A549 treated with dexamethasone at 1 μM for 4 hours (cell line): Measurements from ENCODE around the gene HINT2. TPM values are rescaled to one million over a fixed set of nuclear protein-coding genes. Genes with fewer than 3 reads are reported as not detected.

Experiments used
- total RNA-seq: library from RNA; stranded (reverse); fragments of 200-300 nt; extraction: Qiagen RNA extraction; gene quantifications from 5 replicates; pipeline ENCODE4 v1.2.3, GENCODE V29; 2022

The HINT2 gene
- 73.2 to 94.8 TPM (median 82.2 TPM) in 5 replicates for total RNA-seq

DNA sequence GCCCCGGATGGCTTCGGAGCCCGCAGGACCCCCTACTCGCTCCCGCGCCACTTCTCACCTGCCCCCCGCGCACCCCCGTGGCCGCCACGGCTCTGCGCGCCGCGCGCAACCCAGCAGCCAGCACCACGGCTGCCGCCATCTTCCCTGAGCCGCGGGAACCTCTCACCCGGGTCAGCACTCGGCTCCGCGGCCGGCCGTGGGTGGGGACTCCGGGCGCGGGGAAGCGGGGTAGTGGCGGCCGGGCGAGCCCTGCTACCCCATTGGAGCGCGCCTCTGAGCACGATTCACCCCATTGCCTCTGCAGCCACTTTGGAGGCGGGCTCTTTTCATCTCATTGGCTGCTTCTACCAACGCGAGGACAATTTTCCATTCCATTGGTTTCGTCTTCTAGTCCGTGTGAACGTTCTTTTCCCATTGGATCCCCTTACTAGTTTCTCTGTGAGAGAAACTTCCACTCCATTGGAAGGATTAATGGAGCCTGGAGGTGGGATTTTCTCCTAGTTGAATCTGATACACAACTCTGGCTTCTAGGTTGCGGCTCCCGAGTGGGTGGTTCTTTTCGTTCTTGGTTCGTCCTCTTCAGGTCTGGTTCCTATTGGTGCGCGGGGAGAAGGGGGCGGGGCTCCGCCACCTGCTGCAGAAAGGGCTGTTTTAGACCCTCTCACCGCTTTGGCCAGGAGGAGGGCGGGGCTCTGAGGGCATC lies at the start of gene HINT2:
Gene HINT2, minus strand, starts transcription at position 202 of the 703 bp plus-strand sequence. Its CDS starts 63 bp downstream, at position 139.

DNA sequence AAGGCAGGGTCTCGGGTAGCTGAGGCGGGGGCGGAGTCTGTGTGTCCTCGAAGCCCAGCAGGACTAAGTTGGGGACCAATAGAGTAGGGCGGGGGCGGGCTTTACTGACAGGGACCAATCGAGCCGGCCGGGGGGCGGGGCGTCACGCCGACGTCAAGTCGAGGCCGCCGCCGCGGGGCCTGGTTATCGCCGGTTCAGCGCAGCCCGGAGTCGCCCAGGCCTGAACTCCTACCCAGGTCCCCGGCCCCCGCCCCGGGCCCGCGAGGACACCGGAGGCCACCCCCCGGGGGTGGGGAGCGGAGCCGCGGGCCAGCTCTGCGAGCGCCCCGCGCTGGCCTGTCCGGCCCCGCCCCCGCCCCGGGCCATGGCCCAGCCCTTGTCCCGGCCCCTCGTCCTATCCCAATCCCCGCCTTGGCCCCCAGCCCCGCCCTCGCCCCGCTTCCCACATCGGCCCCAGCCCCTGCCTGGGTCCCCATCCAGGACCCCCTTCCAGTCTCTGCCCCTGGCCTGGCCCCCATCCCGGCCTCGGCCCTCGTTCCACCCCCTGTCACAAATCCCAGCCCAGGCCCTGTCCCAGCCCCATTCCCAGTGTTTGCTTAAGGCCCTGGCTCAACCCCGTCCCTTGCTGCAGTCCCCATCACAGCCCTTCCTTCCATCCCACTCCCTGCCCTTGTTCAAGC lies 14.4 kb upstream of the HINT2 start, which contains the start of gene TMEM8B:
Gene TMEM8B, plus strand, starts transcription at position 145 of the 680 bp plus-strand sequence. Its CDS starts 220 bp downstream, at position 365.

DNA sequence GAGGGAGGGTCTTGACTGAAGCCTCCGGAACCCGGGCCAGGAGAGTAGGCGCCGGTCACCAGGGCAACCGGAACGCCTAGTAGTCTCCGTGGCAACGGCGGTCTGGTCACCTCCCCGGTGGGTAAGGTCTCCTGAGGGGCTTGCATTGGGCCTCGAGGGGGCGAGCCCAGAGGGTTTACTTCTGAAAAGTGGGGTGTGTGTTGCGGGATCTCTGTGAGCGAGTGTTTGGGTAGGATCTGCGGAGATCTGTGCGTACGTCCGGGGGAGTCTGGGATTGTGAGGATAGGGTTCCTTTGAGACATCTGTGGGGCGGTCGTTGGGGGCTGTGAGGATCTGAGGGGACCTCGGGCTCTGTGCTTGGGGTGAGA lies 13.9 kb upstream of the HINT2 start, which contains the start of gene FAM221B:
Gene FAM221B, minus strand, starts transcription at position 17 of the 368 bp plus-strand sequence. CDS start 2,571 bp downstream, outside the sequence.

DNA sequence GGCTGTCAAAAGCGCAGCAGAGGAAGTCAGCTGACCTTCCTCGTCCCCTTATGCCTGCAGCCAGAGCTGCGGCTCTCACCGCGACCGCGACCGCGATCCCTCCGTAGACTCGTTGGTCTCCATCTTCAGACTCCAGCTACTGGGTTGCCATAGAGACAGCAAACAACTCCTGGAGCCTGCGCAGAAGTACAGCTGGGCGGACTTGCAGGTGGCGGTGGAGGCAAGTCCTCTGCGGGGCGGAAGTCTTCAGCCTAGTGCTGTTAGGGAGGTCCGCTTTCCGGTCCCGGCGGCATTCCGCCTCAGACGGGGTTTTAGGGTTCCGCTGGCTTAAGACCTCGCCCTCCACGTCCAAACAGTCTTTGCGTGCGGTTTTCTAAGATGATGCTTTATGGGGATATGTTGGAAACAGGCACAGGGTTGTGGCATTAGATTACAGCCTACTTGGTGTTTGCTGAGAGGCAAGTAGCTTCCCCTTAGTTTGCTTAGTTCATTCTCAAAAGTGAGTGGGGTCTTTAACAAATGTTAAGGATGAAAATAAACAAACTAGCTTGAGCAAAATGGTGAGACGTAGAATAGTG lies 2.7 kb downstream of the HINT2 start, which contains the start of gene SPAG8:
Gene SPAG8, minus strand, starts transcription at position 238 of the 578 bp plus-strand sequence. Its CDS starts 115 bp downstream, at position 123.

DNA sequence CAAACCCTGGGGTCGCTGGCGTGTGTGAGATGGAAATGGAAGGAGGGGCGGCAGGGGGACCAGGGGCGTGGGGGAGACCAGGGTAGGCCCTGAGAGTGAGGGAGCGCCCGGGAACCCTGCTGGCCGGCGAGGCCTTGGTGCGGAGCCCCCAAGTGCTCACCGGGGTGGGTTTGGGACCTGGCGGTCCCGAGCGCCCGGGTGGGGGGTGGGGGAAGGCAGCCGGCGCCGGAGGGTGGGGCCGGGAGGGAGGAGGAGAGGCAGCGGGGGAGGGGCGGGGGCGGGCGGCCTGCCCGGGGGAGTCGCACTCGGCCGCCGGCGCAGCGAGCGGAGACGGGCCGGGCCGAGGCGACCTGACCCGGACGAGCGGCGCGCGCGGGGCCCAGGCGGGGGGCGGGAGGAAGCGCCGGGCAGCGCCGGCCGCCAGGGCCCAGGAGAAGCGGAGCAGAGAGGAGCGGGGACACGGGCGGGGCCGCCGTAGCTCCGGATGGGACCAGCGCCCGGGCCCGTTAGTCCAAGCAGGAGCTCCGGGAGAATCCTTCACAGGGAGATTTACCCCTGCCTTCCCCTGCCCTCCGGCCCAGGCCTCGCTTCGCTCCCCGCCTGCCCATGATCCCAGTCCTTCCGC lies 23.4 kb downstream of the HINT2 start, which contains the start of gene NPR2:
Gene NPR2, plus strand, starts transcription at position 295 of the 625 bp plus-strand sequence. CDS start 818 bp downstream, outside the sequence.

Other genes starting within 250 kb of the HINT2 start
- gene TESK1, start 209.8 kb downstream of the HINT2 start, total RNA-seq = 19.4 to 32.8 TPM (median 30.3 TPM) in 5 replicates
- 0.18 to 0.42 TPM (median 0.29 TPM) in 4 of 5 replicates, not detected in the other for gene CD72, start 196.6 kb downstream of the HINT2 start, total RNA-seq
- gene SIT1, start 164.1 kb downstream of the HINT2 start, total RNA-seq = not detected in 5 replicates
- 4.7 to 10.3 TPM (median 5.3 TPM) in 3 of 5 replicates, not detected in the others for gene RMRP, start 157.0 kb downstream of the HINT2 start, total RNA-seq
- 24.5 to 32.3 TPM (median 29.5 TPM) in 5 replicates for gene CCDC107, start 156.8 kb downstream of the HINT2 start, total RNA-seq
- 11.5 to 16.2 TPM (median 15.4 TPM) in 5 replicates for gene ARHGEF39, start 149.8 kb downstream of the HINT2 start, total RNA-seq
- 5.6 to 10.5 TPM (median 8.9 TPM) in 5 replicates for gene CA9, start 141.1 kb downstream of the HINT2 start, total RNA-seq
- 663 to 742 TPM (median 711 TPM) in 5 replicates for gene TPM2, start 125.1 kb downstream of the HINT2 start, total RNA-seq
- 103 to 127 TPM (median 113 TPM) in 5 replicates for gene TLN1, start 82.8 kb downstream of the HINT2 start, total RNA-seq
- 52.5 to 59.5 TPM (median 55.6 TPM) in 5 replicates for gene CREB3, start 82.4 kb downstream of the HINT2 start, total RNA-seq
- gene GBA2, start 65.8 kb downstream of the HINT2 start, total RNA-seq = 22.8 to 39.1 TPM (median 34.1 TPM) in 5 replicates
- gene RGP1, start 65.8 kb downstream of the HINT2 start, total RNA-seq = 11.9 to 19.3 TPM (median 18.8 TPM) in 5 replicates
- not detected in 5 replicates for gene MSMP, start 60.8 kb downstream of the HINT2 start, total RNA-seq
- 3.6 to 6.2 TPM (median 5.0 TPM) in 5 replicates for gene NPR2, start 23.5 kb downstream of the HINT2 start, total RNA-seq
- 0.24 to 0.51 TPM (median 0.34 TPM) in 5 replicates for gene SPAG8, start 2.8 kb downstream of the HINT2 start, total RNA-seq
- gene FAM221B, start 13.7 kb upstream of the HINT2 start, total RNA-seq = not detected in 5 replicates
- gene TMEM8B, start 14.2 kb upstream of the HINT2 start, total RNA-seq = 2.1 to 4.5 TPM (median 3.6 TPM) in 5 replicates
- not detected in 5 replicates for gene OR13J1, start 55.4 kb upstream of the HINT2 start, total RNA-seq
- gene HRCT1, start 91.2 kb upstream of the HINT2 start, total RNA-seq = 0.14 to 0.40 TPM (median 0.18 TPM) in 5 replicates
- gene SPAAR, start 94.4 kb upstream of the HINT2 start, total RNA-seq = 0.10 to 0.20 TPM (median 0.15 TPM) in 4 of 5 replicates, not detected in the other
- not detected in 5 replicates for gene OR2S2, start 143.1 kb upstream of the HINT2 start, total RNA-seq
- gene RECK, start 221.9 kb upstream of the HINT2 start, total RNA-seq = 5.0 to 6.0 TPM (median 5.7 TPM) in 5 replicates